CD14-positive monocyte (primary cell): ENCODE measurements around the gene NBAS. TPM values are rescaled to one million over a fixed set of nuclear protein-coding genes. Genes with fewer than 3 reads are reported as not detected.

Source experiments
- DNase-seq, 3 donors: peaks; one replicate each; pipeline ENCODE4 v3.0.0-alpha.2; 2011 to 2022
- H2AFZ ChIP-seq: 2 replicates; pipeline ENCODE4 v1.6.0; 2012; ENCODE audit warnings: mild to moderate bottlenecking, low read depth, low read length, inconsistent platforms; ENCODE audit not compliant: insufficient read depth, poor library complexity, severe bottlenecking
- H3K27ac ChIP-seq, 2 donors: 1 replicate in 1 of 2; 2 replicates in 1 of 2; pipeline ENCODE4 v1.5.1; 2012 to 2013; ENCODE audit warnings: low read length in 2 of 2, control low read depth in 1 of 2, inconsistent platforms in 1 of 2, low read depth in 1 of 2, mild to moderate bottlenecking in 1 of 2
- H3K27me3 ChIP-seq, 2 donors: one replicate each; pipeline versions ENCODE4 v1.6.0 to v1.6.1; 2011 to 2013; ENCODE audit warnings: low read length in 2 of 2; ENCODE audit not compliant: control insufficient read depth in 2 of 2, insufficient read depth in 2 of 2
- H3K36me3 ChIP-seq, 2 donors: replicated peaks in 1 of 2; 1 replicate in 1 of 2; 2 replicates in 1 of 2; pipeline versions ENCODE4 v1.5.1 to v1.6.1; 2012 to 2013; ENCODE audit warnings: low read length in 2 of 2, control low read depth in 1 of 2, inconsistent platforms in 1 of 2, mild to moderate bottlenecking in 1 of 2; ENCODE audit not compliant: insufficient read depth in 2 of 2, control insufficient read depth in 1 of 2
- H3K4me1 ChIP-seq, 2 donors: 1 replicate in 1 of 2; 2 replicates in 1 of 2; pipeline versions ENCODE4 v1.5.1 to v1.6.1; 2012 to 2013; ENCODE audit warnings: low read length in 2 of 2, control low read depth in 1 of 2, inconsistent platforms in 1 of 2, mild to moderate bottlenecking in 1 of 2, moderate library complexity in 1 of 2; ENCODE audit not compliant: insufficient read depth in 2 of 2, control insufficient read depth in 1 of 2
- H3K4me2 ChIP-seq: replicated peaks from 2 replicates; pipeline ENCODE3; 2012; ENCODE audit warnings: low read length, moderate library complexity, mild to moderate bottlenecking; ENCODE audit not compliant: poor library complexity, severe bottlenecking; ENCODE audit errors: extremely low read depth
- H3K4me3 ChIP-seq, 3 experiments: fragments of 200-600 bp in 1 of 3; sonication (generic) in 1 of 3; replicated peaks in 1 of 3; 1 replicate in 2 of 3; 2 replicates in 1 of 3; pipeline ENCODE4 v1.5.1; 2011 to 2013; ENCODE audit warnings: low read length in 3 of 3, mild to moderate bottlenecking in 3 of 3, control low read depth in 2 of 3, low read depth in 2 of 3, inconsistent platforms in 1 of 3, moderate library complexity in 1 of 3
- H3K79me2 ChIP-seq: 2 replicates; pipeline ENCODE4 v1.6.0; 2012; ENCODE audit warnings: mild to moderate bottlenecking, control low read depth, inconsistent platforms, low read length, moderate library complexity; ENCODE audit not compliant: insufficient read depth
- H3K9ac ChIP-seq: 2 replicates; pipeline ENCODE4 v1.6.0; 2017; ENCODE audit warnings: low read length, mild to moderate bottlenecking; ENCODE audit not compliant: insufficient read depth, poor library complexity, severe bottlenecking
- H3K9me3 ChIP-seq, 2 donors: replicated peaks in 1 of 2; 1 replicate in 1 of 2; 2 replicates in 1 of 2; pipeline versions ENCODE4 v1.5.1 to v1.6.1; 2012 to 2013; ENCODE audit warnings: low read length in 2 of 2, control low read depth in 1 of 2; ENCODE audit not compliant: control insufficient read depth in 1 of 2, insufficient read depth in 1 of 2
- H4K20me1 ChIP-seq: 2 replicates; pipeline ENCODE4 v1.6.0; 2012; ENCODE audit warnings: mild to moderate bottlenecking, low read length, control low read depth, moderate library complexity; ENCODE audit not compliant: insufficient read depth
- H3K27ac Mint-ChIP-seq, 7 donors: one replicate each; pipeline ENCODE4 v1.8.0; 2020; ENCODE audit warnings: mild to moderate bottlenecking in 7 of 7, mixed read lengths in 7 of 7, moderate library complexity in 6 of 7, inconsistent platforms in 2 of 7
- H3K27me3 Mint-ChIP-seq, 3 donors: one replicate each; pipeline ENCODE4 v1.8.0; 2021 to 2022; ENCODE audit warnings: low read depth in 3 of 3, mild to moderate bottlenecking in 3 of 3, mixed read lengths in 3 of 3, moderate library complexity in 3 of 3, inconsistent platforms in 1 of 3
- H3K36me3 Mint-ChIP-seq, 2 donors: one replicate each; pipeline ENCODE4 v1.8.0; 2020; ENCODE audit warnings: mixed read lengths in 2 of 2, inconsistent platforms in 1 of 2, mild to moderate bottlenecking in 1 of 2
- H3K4me1 Mint-ChIP-seq: one replicate; pipeline ENCODE4 v1.8.0; 2020; ENCODE audit warnings: mild to moderate bottlenecking, mixed read lengths
- H3K4me3 Mint-ChIP-seq, 2 donors: one replicate each; pipeline ENCODE4 v1.8.0; 2020; ENCODE audit warnings: mild to moderate bottlenecking in 2 of 2, mixed read lengths in 2 of 2, moderate library complexity in 1 of 2
- H3K9me3 Mint-ChIP-seq, 7 donors: one replicate each; pipeline ENCODE4 v1.8.0; 2020 to 2022; ENCODE audit warnings: mixed read lengths in 7 of 7, mild to moderate bottlenecking in 6 of 7, moderate library complexity in 6 of 7, inconsistent platforms in 2 of 7
- WGBS: methylation state at CpG from one replicate; pipeline ENCODE4 v1.1.5; 2013; ENCODE audit warnings: missing lambda C conversion rate; ENCODE audit not compliant: insufficient coverage; 5-methylcytosine and 5-hydroxymethylcytosine counted together
- intact Hi-C, 2 donors: fragments of 100-400 bp; cut with micrococcal nuclease; formaldehyde crosslinking; loops; one replicate each; pipeline versions ENCODE4 v1.15.0 to v1.15.1; 2023
- polyA plus RNA-seq, 3 donors: library from polyadenylated mRNA; depleted of rRNA in 1 of 3; unstranded in 2 of 3; stranded (reverse) in 1 of 3; fragments of 300-500 nt in 2 of 3; fragments of >200 nt in 1 of 3; fragmentation: Illumina TruSeq in 2 of 3; gene quantifications; 1 replicate in 2 of 3; 2 replicates in 1 of 3; pipeline ENCODE4 v1.2.3, GENCODE V29; 2012 to 2021
- TF ChIP-seq, protein P1 (sequence below): fragments of 200-600 bp; IDR thresholded peaks from one replicate; pipeline ENCODE4 v1.8.0; 2022; ENCODE audit warnings: antibody characterized with exemption, mild to moderate bottlenecking

NBAS gene
- polyA plus RNA-seq, 3 donors, result 8.9 to 10.9 (median 8.9) TPM

DNA sequence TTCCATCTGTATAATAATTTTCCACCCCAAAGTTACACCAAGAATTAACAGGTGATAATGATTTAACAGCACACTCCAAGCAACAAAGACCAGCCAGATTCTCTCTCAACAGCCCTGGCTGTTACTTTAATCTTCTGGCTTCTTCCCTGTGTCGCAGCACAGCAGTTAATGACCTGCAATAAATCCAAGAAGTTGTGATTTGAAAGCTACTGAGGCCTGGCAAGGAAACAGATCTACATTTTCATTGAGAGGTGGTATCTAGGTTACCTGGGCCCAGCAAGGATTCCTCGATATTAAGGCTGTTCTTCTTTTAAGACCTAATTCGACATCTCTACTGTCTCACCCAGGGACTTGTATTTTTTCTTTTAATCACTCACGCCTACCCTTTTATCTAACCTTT is 433.8 kb downstream of the NBAS start:
- no peaks in the 10 kb centered on the region for H3K27me3 ChIP-seq
- Mint-ChIP-seq H3K36me3 (no peaks in the 10 kb centered on the region), H3K4me1 (peaks cover 2% of the 10 kb centered on the region), H3K4me3 (no peak overlapping the region), H3K27me3 (peaks cover 0 to 2% (median 0%) of the 10 kb centered on the region in 3 donors), H3K9me3 (peaks cover 3 to 37% (median 11%) of the 10 kb centered on the region in 7 donors), H3K27ac (no peak overlapping the region)
- no peaks in the 10 kb centered on the region for H3K36me3 ChIP-seq
- no peak overlapping the region for H3K27ac ChIP-seq
- intact Hi-C loops, result no loop called here
- no peak overlapping the region for H3K4me3 ChIP-seq
- H3K4me2 ChIP-seq, result no peak overlapping the region
- no peaks in the 10 kb centered on the region for H4K20me1 ChIP-seq
- DNase-seq, result no peak
- H3K79me2 ChIP-seq, result no peaks in the 10 kb centered on the region
- no peak overlapping the region for H3K9ac ChIP-seq
- TF ChIP-seq, protein P1, sequence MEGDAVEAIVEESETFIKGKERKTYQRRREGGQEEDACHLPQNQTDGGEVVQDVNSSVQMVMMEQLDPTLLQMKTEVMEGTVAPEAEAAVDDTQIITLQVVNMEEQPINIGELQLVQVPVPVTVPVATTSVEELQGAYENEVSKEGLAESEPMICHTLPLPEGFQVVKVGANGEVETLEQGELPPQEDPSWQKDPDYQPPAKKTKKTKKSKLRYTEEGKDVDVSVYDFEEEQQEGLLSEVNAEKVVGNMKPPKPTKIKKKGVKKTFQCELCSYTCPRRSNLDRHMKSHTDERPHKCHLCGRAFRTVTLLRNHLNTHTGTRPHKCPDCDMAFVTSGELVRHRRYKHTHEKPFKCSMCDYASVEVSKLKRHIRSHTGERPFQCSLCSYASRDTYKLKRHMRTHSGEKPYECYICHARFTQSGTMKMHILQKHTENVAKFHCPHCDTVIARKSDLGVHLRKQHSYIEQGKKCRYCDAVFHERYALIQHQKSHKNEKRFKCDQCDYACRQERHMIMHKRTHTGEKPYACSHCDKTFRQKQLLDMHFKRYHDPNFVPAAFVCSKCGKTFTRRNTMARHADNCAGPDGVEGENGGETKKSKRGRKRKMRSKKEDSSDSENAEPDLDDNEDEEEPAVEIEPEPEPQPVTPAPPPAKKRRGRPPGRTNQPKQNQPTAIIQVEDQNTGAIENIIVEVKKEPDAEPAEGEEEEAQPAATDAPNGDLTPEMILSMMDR, result no peak
- H3K9me3 ChIP-seq, result peaks cover 0 to 12% of the 10 kb centered on the region in 2 donors
- WGBS, result no CpG with 5 or more reads among the region's 4 CpGs
- no peaks in the 10 kb centered on the region for H3K4me1 ChIP-seq
- H2AFZ ChIP-seq, result no peak overlapping the region

DNA sequence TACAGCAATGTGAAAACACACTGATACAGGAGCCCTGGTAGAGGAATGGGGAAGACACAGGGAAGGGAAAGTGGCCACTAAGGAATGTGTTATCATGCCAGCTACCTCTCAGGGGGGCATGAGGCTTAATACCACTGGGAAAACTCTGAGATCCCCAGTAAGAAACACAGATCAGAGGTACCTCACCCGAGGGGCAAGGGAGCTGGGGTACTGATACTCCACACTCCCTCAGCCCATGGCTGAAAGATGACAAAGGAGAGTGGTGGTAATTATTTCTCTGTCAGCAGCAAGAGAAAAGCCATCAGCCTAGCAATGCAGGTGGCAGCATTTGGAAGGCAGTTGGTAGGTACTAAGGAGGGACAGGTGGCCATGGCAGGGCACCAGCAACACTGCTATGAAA is 434.8 kb downstream of the NBAS start:
- H3K27me3 Mint-ChIP-seq, result peaks cover 0 to 3% (median 0%) of the 10 kb centered on the region in 3 donors
- DNase-seq, result no peak
- H3K36me3 ChIP-seq, result no peaks in the 10 kb centered on the region
- H3K9me3 ChIP-seq, result peaks cover 0 to 12% of the 10 kb centered on the region in 2 donors
- no peaks in the 10 kb centered on the region for H4K20me1 ChIP-seq
- H3K4me1 ChIP-seq, result no peaks in the 10 kb centered on the region
- no peaks in the 10 kb centered on the region for H3K36me3 Mint-ChIP-seq
- TF ChIP-seq, protein P1, result no peak
- intact Hi-C loops, result no loop called here
- no peak overlapping the region for H2AFZ ChIP-seq
- H3K4me1 Mint-ChIP-seq, result peaks cover 2% of the 10 kb centered on the region
- no peak overlapping the region for H3K9ac ChIP-seq
- no peak overlapping the region for H3K27ac ChIP-seq
- no peak overlapping the region for H3K4me2 ChIP-seq
- H3K9me3 Mint-ChIP-seq, result peaks cover 4 to 36% (median 14%) of the 10 kb centered on the region in 7 donors
- H3K27me3 ChIP-seq, result no peaks in the 10 kb centered on the region
- no CpG with 5 or more reads among the region's 1 CpG for WGBS
- no peak overlapping the region for H3K4me3 Mint-ChIP-seq
- H3K4me3 ChIP-seq, result no peak overlapping the region
- no peaks in the 10 kb centered on the region for H3K79me2 ChIP-seq
- H3K27ac Mint-ChIP-seq, result no peak overlapping the region
